Lung (tissue), 12 donors: ENCODE measurements around the gene KCNMB4. TPM values are rescaled to one million over a fixed set of nuclear protein-coding genes. Genes with fewer than 3 reads are reported as not detected.

Source experiments
- ATAC-seq: fragments of 200-7000 bp; cut with Tn5 transposase; one replicate; pipeline ENCODE4 v1.9.1; 2020; ENCODE audit warnings: moderate number of reproducible peaks; ENCODE audit not compliant: insufficient read depth, low FRiP score
- DNase-seq, 3 donors: peaks; one replicate each; pipeline ENCODE4 v3.0.0-alpha.2; 2013 to 2017
- H3K27ac ChIP-seq, 2 donors: one replicate each; pipeline ENCODE4 v1.5.1; 2013; ENCODE audit warnings: mild to moderate bottlenecking in 2 of 2, moderate library complexity in 2 of 2, control low read depth in 1 of 2, inconsistent platforms in 1 of 2, low read depth in 1 of 2, low read length in 1 of 2
- H3K27me3 ChIP-seq, 3 donors: one replicate each; pipeline ENCODE4 v1.5.1; 2013; ENCODE audit warnings: low read length in 2 of 3; ENCODE audit not compliant: control insufficient read depth in 3 of 3, insufficient read depth in 3 of 3
- H3K36me3 ChIP-seq, 4 donors: one replicate each; pipeline ENCODE4 v1.5.1; 2013; ENCODE audit warnings: low read length in 4 of 4, mild to moderate bottlenecking in 1 of 4, moderate library complexity in 1 of 4; ENCODE audit not compliant: control insufficient read depth in 4 of 4, insufficient read depth in 4 of 4
- H3K4me1 ChIP-seq, 5 donors: one replicate each; pipeline ENCODE4 v1.5.1; 2013; ENCODE audit warnings: low read length in 5 of 5, mild to moderate bottlenecking in 2 of 5, moderate library complexity in 1 of 5; ENCODE audit not compliant: control insufficient read depth in 5 of 5, insufficient read depth in 5 of 5
- H3K4me3 ChIP-seq: one replicate; pipeline ENCODE4 v1.5.1; 2013; ENCODE audit warnings: mild to moderate bottlenecking, control low read depth, moderate library complexity
- H3K9ac ChIP-seq, 2 donors: one replicate each; pipeline ENCODE4 v1.5.1; 2013; ENCODE audit warnings: low read length in 2 of 2, control low read depth in 1 of 2; ENCODE audit not compliant: insufficient read depth in 1 of 2
- H3K9me3 ChIP-seq, 4 donors: one replicate each; pipeline ENCODE4 v1.5.1; 2013; ENCODE audit warnings: low read length in 3 of 4, mild to moderate bottlenecking in 1 of 4, moderate library complexity in 1 of 4; ENCODE audit not compliant: control insufficient read depth in 4 of 4, insufficient read depth in 3 of 4
- WGBS, 2 donors: extraction: QIAGEN DNeasy Blood & Tissue Kit; methylation state at CpG; one replicate each; pipeline ENCODE4 v1.1.7; 2013; 5-methylcytosine and 5-hydroxymethylcytosine counted together
- polyA plus RNA-seq, 2 donors: library from polyadenylated mRNA; stranded (reverse); fragments of 200-250 nt; gene quantifications; one replicate each; pipeline ENCODE4 v1.2.1, GENCODE V29; 2013
- total RNA-seq, 2 donors: library from RNA; depleted of rRNA in 1 of 2; stranded (reverse); fragments of >200 nt in 1 of 2; gene quantifications; one replicate each; pipeline ENCODE4 v1.2.1, GENCODE V29; 2014 to 2021
- TF ChIP-seq, protein P1 (sequence below): IDR thresholded peaks from 2 replicates; pipeline ENCODE4 v1.5.1; 2012; ENCODE audit warnings: mild to moderate bottlenecking; ENCODE audit errors: control extremely low read depth, extremely low read depth
- donor health status: control.
- donor health status: control.
- donor health status: Bipolar disorder and iron deficiency.
- donor health status: healthy.
- donor health status: DM: yes; HTN: yes; CAD: no.

The KCNMB4 gene
- total and polyA plus RNA-seq, 4 donors = 1.6 to 8.7 (median 5.1) TPM

DNA sequence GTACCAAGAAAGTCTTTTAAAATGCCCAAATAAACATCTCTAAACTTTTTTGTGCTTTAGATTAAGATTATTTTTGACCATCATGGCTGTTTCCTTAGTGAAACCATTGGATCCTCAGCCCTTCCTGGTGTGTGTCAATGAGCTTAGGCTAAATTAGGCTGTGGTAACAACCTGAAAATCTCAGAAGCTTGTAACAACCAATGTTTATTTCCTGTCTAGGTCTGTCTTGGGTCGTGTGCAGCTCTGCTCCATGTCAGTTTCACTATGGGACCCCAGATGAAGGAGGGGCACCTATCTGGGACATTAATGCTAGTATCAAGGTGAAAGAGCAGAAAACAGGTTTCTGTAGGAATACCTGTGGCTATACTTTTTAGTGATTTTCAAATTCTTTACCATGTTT lies 49.9 kb downstream of the KCNMB4 start:
- TF ChIP-seq, protein P1, sequence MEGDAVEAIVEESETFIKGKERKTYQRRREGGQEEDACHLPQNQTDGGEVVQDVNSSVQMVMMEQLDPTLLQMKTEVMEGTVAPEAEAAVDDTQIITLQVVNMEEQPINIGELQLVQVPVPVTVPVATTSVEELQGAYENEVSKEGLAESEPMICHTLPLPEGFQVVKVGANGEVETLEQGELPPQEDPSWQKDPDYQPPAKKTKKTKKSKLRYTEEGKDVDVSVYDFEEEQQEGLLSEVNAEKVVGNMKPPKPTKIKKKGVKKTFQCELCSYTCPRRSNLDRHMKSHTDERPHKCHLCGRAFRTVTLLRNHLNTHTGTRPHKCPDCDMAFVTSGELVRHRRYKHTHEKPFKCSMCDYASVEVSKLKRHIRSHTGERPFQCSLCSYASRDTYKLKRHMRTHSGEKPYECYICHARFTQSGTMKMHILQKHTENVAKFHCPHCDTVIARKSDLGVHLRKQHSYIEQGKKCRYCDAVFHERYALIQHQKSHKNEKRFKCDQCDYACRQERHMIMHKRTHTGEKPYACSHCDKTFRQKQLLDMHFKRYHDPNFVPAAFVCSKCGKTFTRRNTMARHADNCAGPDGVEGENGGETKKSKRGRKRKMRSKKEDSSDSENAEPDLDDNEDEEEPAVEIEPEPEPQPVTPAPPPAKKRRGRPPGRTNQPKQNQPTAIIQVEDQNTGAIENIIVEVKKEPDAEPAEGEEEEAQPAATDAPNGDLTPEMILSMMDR = no peak
- Histone ChIP-seq H3K27me3 (no peaks in the 10 kb centered on the region), H3K9ac (no peak overlapping the region), H3K36me3 (peaks cover 0 to 2% (median 0%) of the 10 kb centered on the region in 4 donors), H3K4me1 (no peaks in the 10 kb centered on the region), H3K27ac (no peak overlapping the region), H3K4me3 (no peak overlapping the region), H3K9me3 (no peaks in the 10 kb centered on the region)
- DNase-seq = no peak
- no peak for ATAC-seq
- 23 to 33% methylated on average over 1 of the region's 1 CpG for WGBS, 2 donors

DNA sequence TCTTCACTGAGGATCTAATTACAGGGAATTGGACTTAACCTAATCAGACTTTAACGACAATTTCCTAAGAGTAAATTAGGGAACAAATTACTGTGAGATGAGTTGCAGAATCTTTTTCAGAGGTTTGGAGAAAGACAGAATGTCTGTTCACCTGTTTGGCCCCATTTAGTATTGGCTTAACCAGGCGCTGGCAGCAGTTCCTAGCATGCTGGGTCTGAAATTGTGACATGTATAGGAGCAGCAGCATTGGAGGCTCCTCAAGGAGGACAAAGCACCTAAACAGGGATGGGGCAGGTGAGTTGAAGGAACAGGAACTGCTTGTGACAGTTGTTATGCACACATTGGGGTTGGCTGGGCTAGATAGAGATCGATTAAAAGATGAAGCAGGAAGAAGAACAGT lies 51.0 kb downstream of the KCNMB4 start:
- Histone ChIP-seq H3K9me3 (no peaks in the 10 kb centered on the region), H3K4me1 (no peaks in the 10 kb centered on the region), H3K9ac (no peak overlapping the region), H3K36me3 (peaks cover 0 to 2% (median 0%) of the 10 kb centered on the region in 4 donors), H3K27ac (no peak overlapping the region), H3K27me3 (no peaks in the 10 kb centered on the region), H3K4me3 (no peak overlapping the region)
- WGBS, 2 donors = 92 to 93% methylated on average over 3 of the region's 3 CpGs
- ATAC-seq = no peak
- TF ChIP-seq, protein P1 = no peak
- DNase-seq = no peak

DNA sequence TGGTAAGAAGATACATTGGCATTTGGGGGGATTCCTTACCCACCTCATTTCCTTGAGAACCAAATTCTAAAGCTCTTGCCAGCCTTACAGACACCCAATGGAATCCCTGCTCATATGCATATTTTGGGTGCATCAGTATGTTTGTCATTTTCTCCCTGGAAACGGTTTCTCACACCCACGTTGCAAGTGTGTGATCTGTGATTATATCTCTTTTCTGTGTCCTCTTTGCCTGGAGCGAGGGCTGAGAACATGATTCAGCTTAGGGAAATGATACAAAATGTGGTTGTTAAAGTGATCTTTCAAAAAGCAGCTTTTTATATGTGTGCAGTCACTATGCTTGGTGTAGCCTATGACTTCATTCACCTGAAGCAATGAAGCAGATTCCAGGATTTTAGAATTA lies 52.0 kb downstream of the KCNMB4 start:
- no peak overlapping the region for H3K27ac ChIP-seq
- H3K36me3 ChIP-seq = peaks cover 0 to 2% (median 0%) of the 10 kb centered on the region in 4 donors
- no peak for DNase-seq
- H3K9me3 ChIP-seq = no peaks in the 10 kb centered on the region
- 86 to 95% methylated on average over 3 of the region's 3 CpGs for WGBS, 2 donors
- H3K4me3 ChIP-seq = no peak overlapping the region
- TF ChIP-seq, protein P1 = no peak
- H3K4me1 ChIP-seq = no peaks in the 10 kb centered on the region
- ATAC-seq = no peak
- no peaks in the 10 kb centered on the region for H3K27me3 ChIP-seq
- H3K9ac ChIP-seq = no peak overlapping the region

DNA sequence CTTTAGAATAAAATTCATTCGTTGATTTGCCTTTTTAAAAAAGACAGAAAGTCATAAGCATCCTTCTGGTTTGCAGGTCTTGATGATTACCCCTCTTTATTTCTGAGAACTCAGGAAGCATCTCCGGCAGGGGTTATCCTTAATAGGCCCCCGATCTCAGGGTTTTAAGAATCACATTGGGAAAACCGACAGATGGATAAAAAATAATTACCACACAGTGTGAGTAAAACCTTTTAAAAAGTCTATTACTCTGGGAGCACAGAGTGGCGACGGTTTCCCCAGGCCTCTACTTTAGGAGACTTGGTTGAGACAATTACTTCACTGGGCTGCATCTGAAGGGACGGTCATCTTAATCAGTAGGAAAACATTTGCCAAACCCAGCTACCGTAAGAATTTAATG lies 56.5 kb downstream of the KCNMB4 start:
- ATAC-seq (no peak), DNase-seq (no peak)
- H3K9ac ChIP-seq = no peak overlapping the region
- H3K27ac ChIP-seq = no peak overlapping the region
- no peaks in the 10 kb centered on the region for H3K4me1 ChIP-seq
- H3K4me3 ChIP-seq = no peak overlapping the region
- no peaks in the 10 kb centered on the region for H3K27me3 ChIP-seq
- TF ChIP-seq, protein P1 = no peak
- no peaks in the 10 kb centered on the region for H3K9me3 ChIP-seq
- 95 to 96% methylated on average over 8 of the region's 8 CpGs for WGBS, 2 donors
- H3K36me3 ChIP-seq = peaks cover 0 to 1% (median 0%) of the 10 kb centered on the region in 4 donors
